Cardiac septum (tissue), 1 donor: ENCODE data around the gene KPNB1. TPM values are rescaled to one million over a fixed set of nuclear protein-coding genes. Genes with fewer than 3 reads are reported as not detected.

Experiments
- DNase-seq: peaks from one replicate; pipeline ENCODE4 v3.0.0-alpha.2; 2020; ENCODE audit warnings: low spot score
- intact Hi-C: fragments of 100-400 bp; cut with DNase I; formaldehyde crosslinking; loops from one replicate; pipeline ENCODE4 v1.14.0; 2022
- total RNA-seq: library from RNA; stranded (reverse); fragmentation: NEBNext Ultra II Directional; extraction: Animal tissue kit (Norgen Biotek cat#: 25700); gene quantifications from one replicate; pipeline ENCODE4 v1.2.1, GENCODE V29; 2021
- donor health status: DM: no; HTN: no; CAD: no.

The KPNB1 gene
- total RNA-seq, 1 donor from 2014 or later = 185 TPM

DNA sequence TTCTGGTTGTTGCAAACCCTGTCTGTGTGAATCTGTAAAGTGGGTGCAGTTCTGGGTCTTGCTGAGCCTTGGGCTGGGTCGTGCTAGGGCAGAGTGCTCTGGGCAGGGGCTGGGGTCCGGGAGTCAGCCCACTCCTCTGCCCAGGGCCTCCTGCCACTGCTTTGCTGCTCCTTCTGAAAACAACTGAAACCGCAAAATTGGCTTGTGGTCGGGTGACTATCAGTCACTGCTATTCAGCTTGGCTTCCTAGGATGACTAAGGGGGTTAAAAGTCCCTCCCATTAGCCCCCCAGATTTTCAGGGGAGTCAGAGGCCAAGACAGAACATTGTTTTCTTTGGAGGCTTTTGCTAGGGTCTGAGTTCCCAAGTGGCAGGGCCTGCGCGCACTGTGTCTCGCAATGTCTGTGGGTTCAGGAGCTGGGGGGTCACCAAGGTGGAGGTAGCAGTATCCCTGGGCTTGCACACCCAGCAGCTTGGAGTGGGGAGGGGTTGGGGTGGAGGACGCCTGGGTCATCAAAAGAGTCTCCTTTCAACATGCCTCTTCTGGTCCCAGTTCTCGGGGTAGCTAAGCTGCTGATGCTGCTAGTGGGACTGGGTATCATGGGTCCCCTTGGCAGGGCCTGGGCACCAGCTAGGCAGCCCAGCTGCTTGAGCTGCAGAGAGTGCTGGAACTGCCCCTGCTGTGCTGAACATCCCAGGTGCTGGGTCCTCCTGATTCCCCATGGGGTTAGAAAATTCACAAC, 69.9 kb downstream of the KPNB1 start:
- no peak for DNase-seq
- intact Hi-C loops = no loop called here

- intact Hi-C loops = no loop called here
- DNase-seq = no peak
Measured at GRCh38 chr17:47720196-47720595, 70.5 kb downstream of the KPNB1 start.

- DNase-seq = no peak
- intact Hi-C loops = no loop called here
Measured at GRCh38 chr17:47720754-47721533, 71.2 kb downstream of the KPNB1 start.

DNA sequence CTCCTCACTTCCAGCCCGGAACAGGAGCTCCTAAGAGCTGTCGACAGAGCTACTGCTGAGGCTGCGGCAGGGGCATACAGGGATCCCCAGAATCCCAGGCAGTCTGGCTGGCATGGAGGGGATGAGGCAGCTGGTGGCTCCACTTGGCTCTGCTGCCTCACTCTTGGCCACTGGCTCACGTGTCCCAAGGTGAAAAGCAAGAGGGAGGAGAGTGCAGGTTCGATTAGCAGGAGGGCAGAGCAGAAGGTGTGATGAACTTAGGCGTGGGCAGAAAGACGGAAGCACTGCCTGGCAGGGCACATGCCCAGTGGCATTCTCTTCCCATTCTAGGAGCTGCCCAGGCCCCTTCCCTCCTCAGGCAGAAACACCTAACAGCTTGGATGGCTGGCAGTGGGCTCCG, 72.0 kb downstream of the KPNB1 start:
- intact Hi-C loops = no loop called here
- DNase-seq = no peak

GRCh38 chr17:47724705-47725104, 75.0 kb downstream of the KPNB1 start:
- intact Hi-C loops = no loop called here
- no peak for DNase-seq

DNA sequence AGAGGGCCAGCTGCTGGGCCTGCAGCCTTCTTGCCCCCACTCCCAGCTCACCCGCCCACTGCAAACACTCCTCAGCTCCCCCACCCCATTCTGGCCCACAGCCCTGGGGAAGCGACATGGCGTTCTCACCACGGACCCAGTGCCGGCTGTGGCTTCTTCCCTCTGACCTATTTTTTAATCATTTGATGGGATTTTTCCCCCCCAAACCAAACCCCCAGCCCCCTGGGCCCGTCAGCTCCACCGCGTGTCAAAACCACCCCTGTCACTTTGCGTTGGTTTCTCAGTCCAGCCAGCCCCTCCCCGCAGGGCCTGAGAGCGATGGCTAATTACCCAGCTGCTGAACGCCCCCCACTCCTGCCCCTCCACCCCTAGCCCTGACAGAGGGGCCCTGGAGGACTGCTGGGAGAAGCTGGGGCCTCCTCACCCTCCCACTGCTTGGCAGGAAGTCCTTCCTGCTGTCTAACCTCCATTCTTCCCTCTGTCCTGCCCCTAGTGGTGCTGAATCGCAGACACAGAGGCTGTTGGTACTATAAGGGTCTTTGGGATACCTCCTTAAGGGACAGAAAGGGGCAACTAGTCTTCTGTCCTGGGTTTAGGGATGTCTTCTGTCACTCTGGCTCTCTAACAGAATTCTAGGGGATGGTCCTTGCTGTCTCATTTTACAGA, 75.9 kb downstream of the KPNB1 start:
- no peak for DNase-seq
- intact Hi-C loops = no loop called here

DNA sequence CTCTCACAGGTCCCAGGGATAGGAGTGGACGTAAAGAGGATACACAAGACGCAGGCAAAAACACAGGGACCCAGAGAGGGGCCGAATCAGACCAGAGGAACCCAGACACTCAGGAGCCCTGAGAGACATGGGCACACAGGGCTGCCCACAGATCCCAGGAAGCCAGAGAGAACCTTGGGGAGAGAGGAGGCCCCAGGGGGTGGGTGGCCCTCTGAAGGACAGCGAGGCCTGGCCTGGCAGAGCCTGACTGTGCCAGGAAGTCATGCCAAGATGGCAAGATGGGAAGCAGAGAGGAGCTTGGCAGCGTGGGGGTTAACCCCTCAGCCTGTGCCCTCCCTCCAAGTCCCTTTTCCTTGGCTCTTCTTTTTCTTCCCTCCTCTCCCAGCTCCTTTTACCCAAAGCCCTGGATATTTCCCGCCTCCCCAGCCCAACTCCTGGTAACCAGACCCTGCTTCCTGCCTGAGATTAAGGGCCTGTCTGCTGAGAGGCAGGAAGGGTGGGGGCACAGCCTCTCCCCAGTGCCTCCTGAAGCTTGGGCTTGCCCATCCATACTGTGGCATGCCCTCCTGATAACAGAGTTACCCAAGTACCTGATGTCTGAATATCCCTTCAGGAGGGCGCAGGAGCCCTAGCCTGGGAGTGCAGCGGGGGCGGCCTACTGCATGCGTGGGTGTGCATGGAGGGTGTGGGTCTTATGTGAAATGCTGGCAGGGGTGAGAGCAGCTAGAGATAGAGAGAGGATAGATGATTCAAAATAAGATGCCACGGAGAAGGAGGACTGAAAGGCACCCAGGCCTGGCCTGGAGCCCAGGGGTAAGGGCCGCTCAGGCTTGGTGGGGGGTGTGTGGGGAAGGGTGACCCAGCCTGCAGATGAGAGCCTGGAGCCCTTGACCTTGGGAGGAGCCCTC, 77.3 kb downstream of the KPNB1 start:
- intact Hi-C loops = no loop called here
- no peak for DNase-seq

GRCh38 chr17:47727704-47728036, 78.0 kb downstream of the KPNB1 start:
- no peak for DNase-seq
- intact Hi-C loops = no loop called here

GRCh38 chr17:47728214-47728877, 78.6 kb downstream of the KPNB1 start:
- DNase-seq = no peak
- intact Hi-C loops = no loop called here

DNA sequence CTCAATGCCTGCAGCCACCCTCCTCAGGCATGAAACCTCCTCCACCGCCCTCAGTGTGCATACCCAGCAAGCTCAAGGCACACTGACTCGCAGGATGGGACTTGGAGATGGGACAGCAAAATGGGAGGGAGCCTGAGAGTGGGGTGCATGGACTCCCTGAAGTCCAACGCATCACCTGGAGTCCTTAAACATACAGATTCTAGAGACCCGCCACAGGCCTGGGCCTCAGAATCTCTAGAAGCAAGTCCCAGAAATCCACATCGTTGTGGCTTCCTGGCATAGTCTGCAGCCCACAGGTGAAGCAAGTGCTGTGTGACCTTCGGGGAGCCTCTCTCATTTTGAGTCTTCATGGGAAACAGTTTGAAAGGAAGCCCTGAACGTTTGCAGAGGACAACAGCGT, 79.8 kb downstream of the KPNB1 start:
- intact Hi-C loops = no loop called here
- DNase-seq = no peak

GRCh38 chr17:47730681-47731080, 81.0 kb downstream of the KPNB1 start:
- intact Hi-C loops = no loop called here
- no peak for DNase-seq

GRCh38 chr17:47731396-47731795, 81.7 kb downstream of the KPNB1 start:
- intact Hi-C loops = no loop called here
- DNase-seq = no peak

- intact Hi-C loops = no loop called here
- peak; percentile 20 for DNase-seq
Measured at GRCh38 chr17:47732399-47733046, 82.8 kb downstream of the KPNB1 start.

DNA sequence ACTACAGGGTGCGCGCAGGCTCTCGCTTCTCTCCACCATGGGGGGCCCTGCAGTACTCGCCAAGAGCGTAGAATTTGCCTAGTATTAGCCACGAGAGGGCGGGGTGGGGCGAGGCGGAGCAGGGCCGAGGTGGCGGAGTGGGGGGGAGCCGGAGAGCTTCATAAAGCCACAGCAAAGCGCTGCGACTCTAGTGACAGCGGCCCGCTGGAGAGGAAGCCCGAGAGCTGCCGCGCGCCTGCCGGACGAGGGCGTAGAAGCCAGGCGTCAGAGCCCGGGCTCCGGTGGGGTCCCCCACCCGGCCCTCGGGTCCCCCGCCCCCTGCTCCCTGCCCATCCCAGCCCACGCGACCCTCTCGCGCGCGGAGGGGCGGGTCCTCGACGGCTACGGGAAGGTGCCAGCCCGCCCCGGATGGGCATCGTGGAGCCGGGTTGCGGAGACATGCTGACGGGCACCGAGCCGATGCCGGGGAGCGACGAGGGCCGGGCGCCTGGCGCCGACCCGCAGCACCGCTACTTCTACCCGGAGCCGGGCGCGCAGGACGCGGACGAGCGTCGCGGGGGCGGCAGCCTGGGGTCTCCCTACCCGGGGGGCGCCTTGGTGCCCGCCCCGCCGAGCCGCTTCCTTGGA, 83.4 kb downstream of the KPNB1 start, which contains the start of gene TBX21:
Gene TBX21 (plus strand): TSS at position 190 of the 627 bp plus-strand sequence. CDS start 219 bp downstream, at position 409.
- DNase-seq = peak; percentile 79
- intact Hi-C loops = no loop called here

- peak; percentile 49 for DNase-seq
- intact Hi-C loops = no loop called here
Measured at GRCh38 chr17:47733674-47734410, 84.1 kb downstream of the KPNB1 start.

- intact Hi-C loops = no loop called here
- no peak for DNase-seq
Measured at GRCh38 chr17:47735139-47735464, 85.4 kb downstream of the KPNB1 start.
